ENCODE data around the gene N4BP2.

Gene N4BP2

GRCh38 chr4:40152637-40153036 lies 96.0 kb downstream of the N4BP2 start:
- no peak for DNase-seq (ENCODE audit: low read depth, low spot score)

GRCh38 chr4:40157436-40157835 lies 100.8 kb downstream of the N4BP2 start:
- DNase-seq (ENCODE audit: low read depth, low spot score) = no peak

- no peak for DNase-seq (ENCODE audit: low read depth, low spot score)
Measured at GRCh38 chr4:40160258-40160657, 103.6 kb downstream of the N4BP2 start.

GRCh38 chr4:40164459-40164858 lies 107.8 kb downstream of the N4BP2 start:
- no peak for DNase-seq (ENCODE audit: low read depth, low spot score)

- DNase-seq (ENCODE audit: low read depth, low spot score) = no peak
Measured at GRCh38 chr4:40165916-40166315, 109.3 kb downstream of the N4BP2 start.

- no peak for DNase-seq (ENCODE audit: low read depth, low spot score)
Measured at GRCh38 chr4:40168070-40168469, 111.4 kb downstream of the N4BP2 start.

GRCh38 chr4:40170588-40170987 lies 113.9 kb downstream of the N4BP2 start:
- DNase-seq (ENCODE audit: low read depth, low spot score) = no peak

- DNase-seq (ENCODE audit: low read depth, low spot score) = no peak
Measured at GRCh38 chr4:40173470-40173875, 116.8 kb downstream of the N4BP2 start.

- no peak for DNase-seq (ENCODE audit: low read depth, low spot score)
Measured at GRCh38 chr4:40176602-40177001, 120.0 kb downstream of the N4BP2 start.

- DNase-seq (ENCODE audit: low read depth, low spot score) = no peak
Measured at GRCh38 chr4:40177591-40177990, 120.9 kb downstream of the N4BP2 start.

- DNase-seq (ENCODE audit: low read depth, low spot score) = no peak
Measured at GRCh38 chr4:40178672-40179071, 122.0 kb downstream of the N4BP2 start.

GRCh38 chr4:40179360-40179759 lies 122.7 kb downstream of the N4BP2 start:
- no peak for DNase-seq (ENCODE audit: low read depth, low spot score)

- no peak for DNase-seq (ENCODE audit: low read depth, low spot score)
Measured at GRCh38 chr4:40180356-40180755, 123.7 kb downstream of the N4BP2 start.

GRCh38 chr4:40182001-40182400 lies 125.4 kb downstream of the N4BP2 start:
- no peak for DNase-seq (ENCODE audit: low read depth, low spot score)

- DNase-seq (ENCODE audit: low read depth, low spot score) = no peak
Measured at GRCh38 chr4:40182954-40183353, 126.3 kb downstream of the N4BP2 start.

- DNase-seq (ENCODE audit: low read depth, low spot score) = no peak
Measured at GRCh38 chr4:40183615-40184411, 127.2 kb downstream of the N4BP2 start.

- no peak for DNase-seq (ENCODE audit: low read depth, low spot score)
Measured at GRCh38 chr4:40185830-40186664, 129.4 kb downstream of the N4BP2 start.

GRCh38 chr4:40186665-40187014 lies 130.0 kb downstream of the N4BP2 start:
- no peak for DNase-seq (ENCODE audit: low read depth, low spot score)

GRCh38 chr4:40187386-40187906 lies 130.8 kb downstream of the N4BP2 start:
- DNase-seq (ENCODE audit: low read depth, low spot score) = no peak

- DNase-seq (ENCODE audit: low read depth, low spot score) = no peak
Measured at GRCh38 chr4:40190019-40190418, 133.4 kb downstream of the N4BP2 start.

GRCh38 chr4:40190465-40190864 lies 133.8 kb downstream of the N4BP2 start:
- no peak for DNase-seq (ENCODE audit: low read depth, low spot score)

- DNase-seq (ENCODE audit: low read depth, low spot score) = no peak
Measured at GRCh38 chr4:40190880-40191815, 134.5 kb downstream of the N4BP2 start.

Data from brain pericyte (primary cell).